Dendritic cell treated with granulocyte-macrophage colony-stimulating factor and Interleukin-4, amounts not matched to agents 40 ng/mL and 50 ng/mL, for 4 days (primary cell): Measurements from ENCODE around the gene CD226.
"Not testable (repeated sequence)": the region's sequence is repeated elsewhere in the genome, so short reads cannot be mapped to it uniquely, and the experiment has no call there.

Experiments
- H3K27ac Mint-ChIP-seq: one replicate; pipeline ENCODE4 v1.8.0; 2022; ENCODE audit warnings: mild to moderate bottlenecking, mixed read lengths
- H3K27me3 Mint-ChIP-seq: one replicate; pipeline ENCODE4 v1.8.0; 2022; ENCODE audit warnings: mild to moderate bottlenecking, mixed read lengths
- H3K36me3 Mint-ChIP-seq: one replicate; pipeline ENCODE4 v1.8.0; 2022; ENCODE audit warnings: low read depth, mixed read lengths
- H3K4me1 Mint-ChIP-seq: one replicate; pipeline ENCODE4 v1.8.0; 2022; ENCODE audit warnings: low read depth, mixed read lengths
- H3K4me3 Mint-ChIP-seq: one replicate; pipeline ENCODE4 v1.8.0; 2022; ENCODE audit warnings: mild to moderate bottlenecking, moderate library complexity, mixed read lengths
- H3K9me3 Mint-ChIP-seq: one replicate; pipeline ENCODE4 v1.8.0; 2022; ENCODE audit warnings: mixed read lengths
- intact Hi-C: fragments of 100-400 bp; cut with micrococcal nuclease; formaldehyde crosslinking; loops from one replicate; pipeline ENCODE4 v1.15.0; 2022

CD226 gene

GRCh38 chr18:69908838-69909237 is 38.8 kb downstream of the CD226 start:
- Mint-ChIP-seq H3K4me3 (no peak overlapping the region), H3K27ac (no peak overlapping the region), H3K9me3 (no peaks in the 10 kb centered on the region), H3K27me3 (no peaks in the 10 kb centered on the region), H3K4me1 (peaks cover 5% of the 10 kb centered on the region), H3K36me3 (peaks cover 44% of the 10 kb centered on the region)
- intact Hi-C loops = no loop called here

GRCh38 chr18:69906765-69907164 is 40.9 kb downstream of the CD226 start:
- Mint-ChIP-seq H3K27me3 (no peaks in the 10 kb centered on the region), H3K9me3 (no peaks in the 10 kb centered on the region), H3K4me1 (peaks cover 4% of the 10 kb centered on the region), H3K4me3 (no peak overlapping the region), H3K36me3 (peaks cover 53% of the 10 kb centered on the region), H3K27ac (no peak overlapping the region)
- intact Hi-C loops = no loop called here

- Mint-ChIP-seq H3K9me3 (no peaks in the 10 kb centered on the region), H3K27ac (no peak overlapping the region), H3K4me3 (no peak overlapping the region), H3K27me3 (no peaks in the 10 kb centered on the region), H3K36me3 (peaks cover 50% of the 10 kb centered on the region), H3K4me1 (peaks cover 24% of the 10 kb centered on the region)
- intact Hi-C loops = no loop called here
Observed at GRCh38 chr18:69900941-69901340, 46.7 kb downstream of the CD226 start.

GRCh38 chr18:69899154-69899923 is 48.3 kb downstream of the CD226 start:
- H3K27me3 Mint-ChIP-seq, H3K9me3 Mint-ChIP-seq, H3K4me3 Mint-ChIP-seq, H3K27ac Mint-ChIP-seq, intact Hi-C loops: not testable (repeated sequence)
- Mint-ChIP-seq H3K36me3 (peaks cover 66% of the 10 kb centered on the region), H3K4me1 (peaks cover 24% of the 10 kb centered on the region)

- Mint-ChIP-seq H3K4me3 (no peak overlapping the region), H3K27ac (no peak overlapping the region), H3K4me1 (peaks cover 29% of the 10 kb centered on the region), H3K36me3 (peaks cover 68% of the 10 kb centered on the region), H3K9me3 (no peaks in the 10 kb centered on the region), H3K27me3 (no peaks in the 10 kb centered on the region)
- intact Hi-C loops = no loop called here
Observed at GRCh38 chr18:69898241-69898861, 49.3 kb downstream of the CD226 start.

GRCh38 chr18:69897397-69898108 is 50.1 kb downstream of the CD226 start:
- intact Hi-C loops = no loop called here
- Mint-ChIP-seq H3K4me3 (peak overlapping the region; percentile 7), H3K27me3 (no peaks in the 10 kb centered on the region), H3K27ac (peak overlapping the region; percentile 21), H3K9me3 (no peaks in the 10 kb centered on the region), H3K4me1 (peaks cover 29% of the 10 kb centered on the region), H3K36me3 (peaks cover 73% of the 10 kb centered on the region)

- Mint-ChIP-seq H3K27me3 (no peaks in the 10 kb centered on the region), H3K4me1 (peaks cover 25% of the 10 kb centered on the region), H3K36me3 (peaks cover 78% of the 10 kb centered on the region), H3K9me3 (no peaks in the 10 kb centered on the region), H3K27ac (no peak overlapping the region), H3K4me3 (no peak overlapping the region)
- intact Hi-C loops = no loop called here
Observed at GRCh38 chr18:69895066-69896047, 52.3 kb downstream of the CD226 start.

GRCh38 chr18:69894467-69894866 is 53.2 kb downstream of the CD226 start:
- Mint-ChIP-seq H3K4me1 (peaks cover 25% of the 10 kb centered on the region), H3K36me3 (peaks cover 78% of the 10 kb centered on the region), H3K27ac (no peak overlapping the region), H3K27me3 (no peaks in the 10 kb centered on the region), H3K9me3 (no peaks in the 10 kb centered on the region), H3K4me3 (no peak overlapping the region)
- intact Hi-C loops = no loop called here

- no peaks in the 10 kb centered on the region for H3K27me3 Mint-ChIP-seq
- H3K9me3 Mint-ChIP-seq = no peaks in the 10 kb centered on the region
- H3K36me3 Mint-ChIP-seq = peaks cover 59% of the 10 kb centered on the region
- no peak overlapping the region for H3K27ac Mint-ChIP-seq
- H3K4me1 Mint-ChIP-seq = peaks cover 10% of the 10 kb centered on the region
- intact Hi-C loops = no loop called here
- no peak overlapping the region for H3K4me3 Mint-ChIP-seq
Observed at GRCh38 chr18:69890558-69890957, 57.1 kb downstream of the CD226 start.

- no peaks in the 10 kb centered on the region for H3K9me3 Mint-ChIP-seq
- no peaks in the 10 kb centered on the region for H3K27me3 Mint-ChIP-seq
- intact Hi-C loops = no loop called here
- H3K4me1 Mint-ChIP-seq = peaks cover 16% of the 10 kb centered on the region
- H3K27ac Mint-ChIP-seq = no peak overlapping the region
- H3K4me3 Mint-ChIP-seq = no peak overlapping the region
- H3K36me3 Mint-ChIP-seq = peaks cover 50% of the 10 kb centered on the region
Observed at GRCh38 chr18:69889009-69889408, 58.7 kb downstream of the CD226 start.

GRCh38 chr18:69887256-69887655 is 60.4 kb downstream of the CD226 start:
- peaks cover 11% of the 10 kb centered on the region for H3K4me1 Mint-ChIP-seq
- no peaks in the 10 kb centered on the region for H3K27me3 Mint-ChIP-seq
- intact Hi-C loops = no loop called here
- H3K36me3 Mint-ChIP-seq = peaks cover 33% of the 10 kb centered on the region
- no peak overlapping the region for H3K4me3 Mint-ChIP-seq
- no peaks in the 10 kb centered on the region for H3K9me3 Mint-ChIP-seq
- H3K27ac Mint-ChIP-seq = no peak overlapping the region

- Mint-ChIP-seq H3K4me1 (peaks cover 11% of the 10 kb centered on the region), H3K27me3 (no peaks in the 10 kb centered on the region), H3K4me3 (no peak overlapping the region), H3K27ac (no peak overlapping the region), H3K9me3 (no peaks in the 10 kb centered on the region), H3K36me3 (peaks cover 22% of the 10 kb centered on the region)
- intact Hi-C loops = no loop called here
Observed at GRCh38 chr18:69885841-69886531, 61.7 kb downstream of the CD226 start.

- Mint-ChIP-seq H3K4me3 (no peak overlapping the region), H3K4me1 (peaks cover 11% of the 10 kb centered on the region), H3K27ac (no peak overlapping the region), H3K36me3 (peaks cover 19% of the 10 kb centered on the region), H3K9me3 (peaks cover under 1% of the 10 kb centered on the region), H3K27me3 (no peaks in the 10 kb centered on the region)
- intact Hi-C loops = no loop called here
Observed at GRCh38 chr18:69885355-69885754, 62.3 kb downstream of the CD226 start.
